Hepatocyte (in vitro differentiated cells): ENCODE measurements around the gene C1orf167.

Source experiments
- EZH2 ChIP-seq: fragments of 200-600 bp; sonication (generic); IDR thresholded peaks from 2 replicates; pipeline ENCODE4 v1.6.1; 2016; ENCODE audit warnings: antibody characterized with exemption, mild to moderate bottlenecking, borderline replicate concordance
- TF ChIP-seq, protein P1 (sequence below): fragments of 200-600 bp; sonication (generic); IDR thresholded peaks from 2 replicates; pipeline ENCODE4 v1.5.1; 2016; ENCODE audit warnings: antibody characterized with exemption, mild to moderate bottlenecking; ENCODE audit not compliant: poor library complexity

DNA sequence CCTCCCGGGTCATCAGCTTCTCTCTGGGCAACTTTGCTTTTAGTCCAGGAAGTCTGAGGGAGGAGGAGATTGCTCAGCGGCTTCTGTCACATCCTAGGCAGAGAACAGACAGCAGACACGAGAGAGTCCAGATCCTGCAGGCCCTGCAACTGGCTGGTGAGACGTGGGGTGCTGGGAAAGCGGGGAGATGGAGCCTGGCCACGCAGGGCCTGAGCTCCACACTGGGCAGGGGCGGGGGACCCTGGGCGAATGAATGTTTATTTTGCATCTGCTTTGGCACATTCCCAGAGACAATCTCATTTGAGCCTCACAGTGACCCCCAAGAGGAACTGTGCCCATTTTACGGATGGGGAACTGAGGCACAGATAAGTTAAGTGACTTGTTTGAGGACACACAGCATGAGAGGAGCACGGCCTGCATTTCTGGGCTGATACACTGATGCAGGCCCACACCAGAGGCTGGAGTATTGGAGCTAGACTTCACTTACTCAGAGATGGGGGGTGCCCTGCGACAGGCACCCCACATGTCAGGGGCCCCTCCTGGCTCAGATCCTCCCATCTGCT, 9.6 kb downstream of the C1orf167 start:
- TF ChIP-seq, protein P1, sequence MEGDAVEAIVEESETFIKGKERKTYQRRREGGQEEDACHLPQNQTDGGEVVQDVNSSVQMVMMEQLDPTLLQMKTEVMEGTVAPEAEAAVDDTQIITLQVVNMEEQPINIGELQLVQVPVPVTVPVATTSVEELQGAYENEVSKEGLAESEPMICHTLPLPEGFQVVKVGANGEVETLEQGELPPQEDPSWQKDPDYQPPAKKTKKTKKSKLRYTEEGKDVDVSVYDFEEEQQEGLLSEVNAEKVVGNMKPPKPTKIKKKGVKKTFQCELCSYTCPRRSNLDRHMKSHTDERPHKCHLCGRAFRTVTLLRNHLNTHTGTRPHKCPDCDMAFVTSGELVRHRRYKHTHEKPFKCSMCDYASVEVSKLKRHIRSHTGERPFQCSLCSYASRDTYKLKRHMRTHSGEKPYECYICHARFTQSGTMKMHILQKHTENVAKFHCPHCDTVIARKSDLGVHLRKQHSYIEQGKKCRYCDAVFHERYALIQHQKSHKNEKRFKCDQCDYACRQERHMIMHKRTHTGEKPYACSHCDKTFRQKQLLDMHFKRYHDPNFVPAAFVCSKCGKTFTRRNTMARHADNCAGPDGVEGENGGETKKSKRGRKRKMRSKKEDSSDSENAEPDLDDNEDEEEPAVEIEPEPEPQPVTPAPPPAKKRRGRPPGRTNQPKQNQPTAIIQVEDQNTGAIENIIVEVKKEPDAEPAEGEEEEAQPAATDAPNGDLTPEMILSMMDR = no peak
- no peak for TF ChIP-seq EZH2
